H9 (cell line): ENCODE measurements around the gene SLPI. TPM values are rescaled to one million over a fixed set of nuclear protein-coding genes. Genes with fewer than 3 reads are reported as not detected.

Source experiments
- DNase-seq: peaks from one replicate; pipeline ENCODE4 v3.0.0-alpha.2; 2017
- H2AFZ ChIP-seq: one replicate; pipeline ENCODE4 v1.6.1; 2013; ENCODE audit warnings: mild to moderate bottlenecking, low read length, control low read depth, moderate library complexity
- H2AK5ac ChIP-seq: 2 replicates; pipeline ENCODE4 v1.6.1; 2013; ENCODE audit warnings: low read length, control low read depth, mixed read lengths; ENCODE audit not compliant: insufficient read length
- H2BK120ac ChIP-seq: one replicate; pipeline ENCODE4 v1.6.1; 2013; ENCODE audit warnings: low read depth, mild to moderate bottlenecking, low read length, control low read depth, inconsistent platforms; ENCODE audit not compliant: poor library complexity, severe bottlenecking
- H2BK12ac ChIP-seq: 2 replicates; pipeline ENCODE4 v1.6.1; 2013; ENCODE audit warnings: low read length, control low read depth, mixed read lengths, low read depth; ENCODE audit not compliant: insufficient read length
- H2BK15ac ChIP-seq: 2 replicates; pipeline ENCODE4 v1.6.1; 2013; ENCODE audit warnings: low read depth, low read length, control low read depth
- H2BK20ac ChIP-seq: one replicate; pipeline ENCODE4 v1.6.1; 2013; ENCODE audit warnings: low read depth, mild to moderate bottlenecking, low read length, control low read depth, inconsistent platforms; ENCODE audit not compliant: poor library complexity, severe bottlenecking
- H2BK5ac ChIP-seq: 2 replicates; pipeline ENCODE4 v1.6.1; 2013; ENCODE audit warnings: low read length, control low read depth, mixed read lengths; ENCODE audit not compliant: insufficient read length
- H3K14ac ChIP-seq: 2 replicates; pipeline ENCODE4 v1.6.1; 2013; ENCODE audit warnings: low read length, control low read depth; ENCODE audit not compliant: insufficient read depth
- H3K18ac ChIP-seq: 2 replicates; pipeline ENCODE4 v1.6.1; 2013; ENCODE audit warnings: low read depth, mild to moderate bottlenecking, mixed read lengths, low read length, control low read depth; ENCODE audit not compliant: insufficient read length
- H3K23ac ChIP-seq: 2 replicates; pipeline ENCODE4 v1.6.1; 2013; ENCODE audit warnings: low read length, control low read depth, mixed read lengths, low read depth; ENCODE audit not compliant: insufficient read length
- H3K23me2 ChIP-seq: 2 replicates; pipeline ENCODE4 v1.6.1; 2013; ENCODE audit warnings: low read depth, mild to moderate bottlenecking, mixed read lengths, low read length, control low read depth; ENCODE audit not compliant: insufficient read length, poor library complexity, severe bottlenecking
- H3K27ac ChIP-seq: 2 replicates; pipeline ENCODE4 v1.5.1; 2013; ENCODE audit warnings: low read length, control low read depth, mixed read lengths, low read depth; ENCODE audit not compliant: insufficient read length
- H3K27me3 ChIP-seq: 2 replicates; pipeline ENCODE4 v1.6.1; 2013; ENCODE audit warnings: low read length, control low read depth, inconsistent platforms; ENCODE audit not compliant: insufficient read depth
- H3K4ac ChIP-seq: 2 replicates; pipeline ENCODE4 v1.6.1; 2013; ENCODE audit warnings: low read depth, mild to moderate bottlenecking, control low read depth, inconsistent platforms, low read length, moderate library complexity
- H3K4me1 ChIP-seq: 2 replicates; pipeline ENCODE4 v1.6.1; 2013; ENCODE audit warnings: low read length, control low read depth, inconsistent platforms; ENCODE audit not compliant: insufficient read depth
- H3K4me2 ChIP-seq: 2 replicates; pipeline ENCODE4 v1.6.1; 2013; ENCODE audit warnings: low read length, control low read depth, mixed read lengths; ENCODE audit not compliant: insufficient read length, insufficient read depth
- H3K56ac ChIP-seq: 2 replicates; pipeline ENCODE4 v1.6.1; 2013; ENCODE audit warnings: low read depth, mild to moderate bottlenecking, mixed read lengths, low read length, control low read depth; ENCODE audit not compliant: insufficient read length
- H3K79me1 ChIP-seq: 2 replicates; pipeline ENCODE4 v1.6.1; 2013; ENCODE audit warnings: low read depth, mild to moderate bottlenecking, moderate library complexity, low read length, control low read depth, inconsistent platforms; ENCODE audit not compliant: insufficient read depth, poor library complexity, severe bottlenecking
- H3K79me2 ChIP-seq: 2 replicates; pipeline ENCODE4 v1.6.1; 2013; ENCODE audit warnings: low read length, control low read depth, inconsistent platforms; ENCODE audit not compliant: insufficient read depth
- H3K9ac ChIP-seq: 2 replicates; pipeline ENCODE4 v1.6.1; 2013; ENCODE audit warnings: low read length, control low read depth, mixed read lengths; ENCODE audit not compliant: insufficient read length; ENCODE audit errors: extremely low read depth
- H3K9me3 ChIP-seq: one replicate; pipeline ENCODE4 v1.6.1; 2013; ENCODE audit warnings: low read depth, low read length, inconsistent platforms; ENCODE audit not compliant: control insufficient read depth
- H3T11ph ChIP-seq: one replicate; pipeline ENCODE4 v1.6.1; 2013; ENCODE audit warnings: mild to moderate bottlenecking, low read length, control low read depth, inconsistent platforms
- H4K20me1 ChIP-seq: one replicate; pipeline ENCODE4 v1.6.1; 2013; ENCODE audit not compliant: control insufficient read depth, insufficient read length, insufficient read depth
- H4K5ac ChIP-seq: 2 replicates; pipeline ENCODE4 v1.6.1; 2013; ENCODE audit warnings: low read depth, mild to moderate bottlenecking, mixed read lengths, low read length, control low read depth; ENCODE audit not compliant: insufficient read length
- H4K8ac ChIP-seq: replicated peaks from 2 replicates; pipeline ENCODE4 v1.6.1; 2013; ENCODE audit warnings: low read length, control low read depth, mixed read lengths, low read depth; ENCODE audit not compliant: insufficient read length
- H4K91ac ChIP-seq: 2 replicates; pipeline ENCODE4 v1.6.1; 2013; ENCODE audit warnings: low read depth, mild to moderate bottlenecking, moderate library complexity, mixed read lengths, low read length, control low read depth; ENCODE audit not compliant: insufficient read length
- H3K27ac Mint-ChIP-seq, 3 experiments: 2 replicates in 2 of 3; 3 replicates in 1 of 3; pipeline ENCODE4 v1.8.0; 2020 to 2021; ENCODE audit warnings: mixed read lengths in 3 of 3, mild to moderate bottlenecking in 1 of 3, moderate library complexity in 1 of 3
- H3K27me3 Mint-ChIP-seq: 2 replicates; pipeline ENCODE4 v1.8.0; 2021; ENCODE audit warnings: low read depth, mild to moderate bottlenecking, moderate library complexity, mixed read lengths
- H3K36me3 Mint-ChIP-seq, 3 experiments: 2 replicates in 2 of 3; 3 replicates in 1 of 3; pipeline ENCODE4 v1.8.0; 2020 to 2021; ENCODE audit warnings: low read depth in 3 of 3, mixed read lengths in 3 of 3; ENCODE audit not compliant: insufficient read depth in 1 of 3
- H3K4me1 Mint-ChIP-seq, 2 experiments: 2 replicates each; pipeline ENCODE4 v1.8.0; 2020; ENCODE audit warnings: mixed read lengths in 2 of 2
- H3K4me3 Mint-ChIP-seq, 2 experiments: 2 replicates in 1 of 2; 3 replicates in 1 of 2; pipeline ENCODE4 v1.8.0; 2020 to 2021; ENCODE audit warnings: mild to moderate bottlenecking in 2 of 2, mixed read lengths in 2 of 2, moderate library complexity in 1 of 2
- H3K9me3 Mint-ChIP-seq, 2 experiments: 2 replicates in 1 of 2; 3 replicates in 1 of 2; pipeline ENCODE4 v1.8.0; 2020; ENCODE audit warnings: mild to moderate bottlenecking in 2 of 2, mixed read lengths in 2 of 2, moderate library complexity in 1 of 2
- CTCF ChIP-seq: fragments of 200-600 bp; sonication (generic); conservative IDR thresholded peaks from 3 replicates; pipeline ENCODE4 v1.8.0; 2021; ENCODE audit warnings: antibody characterized with exemption, mild to moderate bottlenecking
- WGBS: extraction: QIAGEN DNeasy Blood & Tissue Kit; methylation state at CpG from one replicate; pipeline ENCODE4 v1.1.7; 2013; ENCODE audit warnings: missing lambda C conversion rate, low lambda C conversion rate, mixed read lengths; ENCODE audit not compliant: insufficient read length; ENCODE audit errors: extremely low coverage; 5-methylcytosine and 5-hydroxymethylcytosine counted together
- total RNA-seq: library from RNA; stranded (reverse); gene quantifications from 2 replicates; pipeline ENCODE4 v1.2.1, GENCODE V29; 2021

The SLPI gene
- total RNA-seq, 1 experiment from 2014 or later = not detected

- no peak for DNase-seq
- no peak overlapping the region for H3K27ac Mint-ChIP-seq
These were observed 29.2 kb upstream of the SLPI start for GRCh38 chr20:45283551-45284057.

More at GRCh38 chr20:45283551-45284057, 29.2 kb upstream of the SLPI start:
- H3K9me3 ChIP-seq = no peaks in the 10 kb centered on the region
- peaks cover 10% of the 10 kb centered on the region for H3K27me3 Mint-ChIP-seq
- H2AK5ac ChIP-seq = no peak overlapping the region
- H3K14ac ChIP-seq = no peak overlapping the region
- no peaks in the 10 kb centered on the region for H4K20me1 ChIP-seq
- no peak overlapping the region for H2BK12ac ChIP-seq
- H3T11ph ChIP-seq = no peak overlapping the region
- no peak overlapping the region for H4K5ac ChIP-seq
- H2BK20ac ChIP-seq = no peak overlapping the region
- no peak for TF ChIP-seq CTCF
- H4K8ac ChIP-seq = no peak overlapping the region
- H3K4me2 ChIP-seq = no peak overlapping the region
- H3K79me1 ChIP-seq = no peaks in the 10 kb centered on the region
- no peak overlapping the region for H2BK15ac ChIP-seq
- no peak overlapping the region for H3K18ac ChIP-seq
- no peak overlapping the region for H3K9ac ChIP-seq
- no CpG with 5 or more reads among the region's 4 CpGs for WGBS
- H2BK120ac ChIP-seq = no peak overlapping the region
- no peaks in the 10 kb centered on the region for H3K79me2 ChIP-seq
- H3K4me3 Mint-ChIP-seq = no peak overlapping the region
- H3K27me3 ChIP-seq = no peaks in the 10 kb centered on the region
- H3K27ac ChIP-seq = no peak overlapping the region
- H4K91ac ChIP-seq = no peak overlapping the region
- no peaks in the 10 kb centered on the region for H3K9me3 Mint-ChIP-seq
- no peak overlapping the region for H3K23ac ChIP-seq
- H2AFZ ChIP-seq = no peak overlapping the region
- no peaks in the 10 kb centered on the region for H3K23me2 ChIP-seq
- no peak overlapping the region for H3K4ac ChIP-seq
- no peaks in the 10 kb centered on the region for H3K4me1 ChIP-seq
- no peaks in the 10 kb centered on the region for H3K36me3 Mint-ChIP-seq
- peaks cover 0 to 4% of the 10 kb centered on the region in 2 experiments; a peak in 2 of 4 replicates for H3K4me1 Mint-ChIP-seq
- no peak overlapping the region for H3K56ac ChIP-seq
- H2BK5ac ChIP-seq = no peak overlapping the region
